H1 (cell line): ENCODE measurements around the gene DCLRE1B. TPM values are rescaled to one million over a fixed set of nuclear protein-coding genes. Genes with fewer than 3 reads are reported as not detected.

Experiments used
- CTCF ChIA-PET: fragments of 300-600 bp; sonication (Branson Sonifier 250); formaldehyde crosslinking; loops from one replicate; lab custom pipeline; 2021; ENCODE audit not compliant: partially characterized antibody; lab: Charles Lee
- POLR2A ChIA-PET: fragments of 300-600 bp; sonication (Branson Sonifier 250); formaldehyde crosslinking; loops from one replicate; lab custom pipeline; 2021; ENCODE audit warnings: inconsistent platforms; ENCODE audit not compliant: partially characterized antibody; lab: Charles Lee
- DNase-seq, 2 experiments: peaks; one replicate each; pipeline versions ENCODE4 v3.0.0 to v3.0.0-alpha.2; 2010 to 2022; ENCODE audit warnings: low spot score in 2 of 2, low read depth in 1 of 2, mixed read lengths in 1 of 2
- FAIRE-seq: peaks from 2 replicates; lab custom pipeline; 2011; peaks lifted over from hg19 to GRCh38; lab: Jason Lieb, UNC
- H2AFZ ChIP-seq: 2 replicates; pipeline ENCODE4 v1.8.1; 2012; ENCODE audit warnings: low read length, inconsistent platforms
- H2AK5ac ChIP-seq: 2 replicates; pipeline ENCODE4 v1.6.1; 2013; ENCODE audit warnings: low read depth, low read length
- H2BK120ac ChIP-seq: replicated peaks from 2 replicates; pipeline ENCODE3; 2013; ENCODE audit warnings: low read depth, low read length, inconsistent platforms
- H2BK12ac ChIP-seq: 2 replicates; pipeline ENCODE4 v1.6.1; 2013; ENCODE audit warnings: low read depth, low read length
- H2BK15ac ChIP-seq: 2 replicates; pipeline ENCODE4 v1.6.1; 2013; ENCODE audit warnings: low read length
- H2BK20ac ChIP-seq: 2 replicates; pipeline ENCODE4 v1.6.1; 2013; ENCODE audit warnings: low read length
- H2BK5ac ChIP-seq: 2 replicates; pipeline ENCODE4 v1.6.1; 2013; ENCODE audit warnings: low read depth, low read length
- H3K14ac ChIP-seq: 2 replicates; pipeline ENCODE4 v1.6.1; 2013; ENCODE audit warnings: inconsistent platforms; ENCODE audit not compliant: insufficient read length
- H3K18ac ChIP-seq: 2 replicates; pipeline ENCODE4 v1.6.1; 2013; ENCODE audit warnings: low read length; ENCODE audit errors: extremely low read depth
- H3K23ac ChIP-seq: 2 replicates; pipeline ENCODE4 v1.6.1; 2013; ENCODE audit warnings: inconsistent platforms; ENCODE audit not compliant: insufficient read length
- H3K23me2 ChIP-seq: 2 replicates; pipeline ENCODE4 v1.6.1; 2013; ENCODE audit warnings: low read depth, low read length
- H3K27ac ChIP-seq: 2 replicates; pipeline ENCODE4 v1.6.1; 2011; ENCODE audit warnings: low read depth, low read length, inconsistent platforms
- H3K27me3 ChIP-seq, 4 experiments: replicated peaks in 1 of 4; 1 replicate in 1 of 4; 2 replicates in 3 of 4; pipeline versions ENCODE4 v1.6.1 to v1.8.1; 2011 to 2013; ENCODE audit warnings: low read length in 3 of 4, mild to moderate bottlenecking in 3 of 4, inconsistent platforms in 2 of 4, mixed read lengths in 2 of 4, moderate library complexity in 1 of 4; ENCODE audit not compliant: control insufficient read depth in 3 of 4, insufficient read depth in 3 of 4; ENCODE audit errors: extremely low read depth in 1 of 4
- H3K36me3 ChIP-seq, 4 experiments: 2 replicates each; pipeline versions ENCODE4 v1.6.1 to v1.8.1; 2011 to 2013; ENCODE audit warnings: mild to moderate bottlenecking in 4 of 4, low read length in 3 of 4, moderate library complexity in 2 of 4, control low read depth in 1 of 4, inconsistent platforms in 1 of 4; ENCODE audit not compliant: insufficient read depth in 4 of 4, control insufficient read depth in 2 of 4
- H3K4ac ChIP-seq: replicated peaks from 2 replicates; pipeline ENCODE3; 2013; ENCODE audit warnings: low read length, low read depth, mixed read lengths, inconsistent platforms; ENCODE audit not compliant: insufficient read length
- H3K4me1 ChIP-seq, 4 experiments: replicated peaks in 1 of 4; 1 replicate in 1 of 4; 2 replicates in 3 of 4; pipeline versions ENCODE4 v1.6.1 to v1.8.1; 2011 to 2013; ENCODE audit warnings: low read length in 3 of 4, inconsistent platforms in 2 of 4, mixed read lengths in 1 of 4; ENCODE audit not compliant: insufficient read depth in 4 of 4, control insufficient read depth in 3 of 4
- H3K4me2 ChIP-seq, 2 experiments: 2 replicates each; pipeline versions ENCODE4 v1.6.1 to v1.8.1; 2011 to 2013; ENCODE audit warnings: low read depth in 2 of 2, low read length in 2 of 2, control low read depth in 1 of 2, inconsistent platforms in 1 of 2, mild to moderate bottlenecking in 1 of 2; ENCODE audit not compliant: insufficient read depth in 1 of 2
- H3K4me3 ChIP-seq, 4 experiments: fragments of 200-600, 300-600 bp in 1 of 4; sonication (generic), shearing (Covaris generic), sonication (Bioruptor Twin) in 1 of 4; 2 replicates each; pipeline versions ENCODE4 v1.5.1 to v1.8.1; 2011 to 2016; ENCODE audit warnings: low read length in 4 of 4, low read depth in 3 of 4, control low read depth in 2 of 4, inconsistent platforms in 2 of 4, mild to moderate bottlenecking in 2 of 4, mixed read lengths in 1 of 4, moderate library complexity in 1 of 4; ENCODE audit not compliant: insufficient read depth in 2 of 4; ENCODE audit errors: extremely low read depth in 1 of 4
- H3K56ac ChIP-seq: replicated peaks from 2 replicates; pipeline ENCODE3; 2013; ENCODE audit warnings: low read depth, mild to moderate bottlenecking, mixed read lengths, low read length, inconsistent platforms; ENCODE audit not compliant: insufficient read length
- H3K79me1 ChIP-seq: 2 replicates; pipeline ENCODE4 v1.6.1; 2013; ENCODE audit warnings: low read depth, low read length, control low read depth
- H3K79me2 ChIP-seq, 2 experiments: 2 replicates each; pipeline versions ENCODE4 v1.6.1 to v1.8.1; 2012 to 2013; ENCODE audit warnings: low read length in 2 of 2, mild to moderate bottlenecking in 2 of 2, inconsistent platforms in 1 of 2; ENCODE audit not compliant: insufficient read depth in 2 of 2, control insufficient read depth in 1 of 2
- H3K9ac ChIP-seq, 4 experiments: replicated peaks in 1 of 4; 1 replicate in 1 of 4; 2 replicates in 3 of 4; pipeline versions ENCODE4 v1.6.1 to v1.8.1; 2011 to 2013; ENCODE audit warnings: low read depth in 3 of 4, low read length in 3 of 4, control low read depth in 2 of 4, mild to moderate bottlenecking in 2 of 4, moderate library complexity in 2 of 4, inconsistent platforms in 1 of 4; ENCODE audit errors: extremely low read depth in 1 of 4
- H3K9me3 ChIP-seq, 2 experiments: 2 replicates each; pipeline versions ENCODE4 v1.6.1 to v1.8.1; 2012 to 2013; ENCODE audit warnings: mild to moderate bottlenecking in 2 of 2, moderate library complexity in 2 of 2, control low read depth in 1 of 2, inconsistent platforms in 1 of 2, low read depth in 1 of 2, low read length in 1 of 2, mixed read lengths in 1 of 2; ENCODE audit not compliant: insufficient read depth in 2 of 2
- H4K20me1 ChIP-seq, 2 experiments: replicated peaks in 1 of 2; 2 replicates each; pipeline versions ENCODE3 to v1.8.1; 2011 to 2013; ENCODE audit warnings: inconsistent platforms in 2 of 2, low read length in 2 of 2, mild to moderate bottlenecking in 1 of 2; ENCODE audit not compliant: insufficient read depth in 2 of 2, control insufficient read depth in 1 of 2
- H4K5ac ChIP-seq: 2 replicates; pipeline ENCODE4 v1.6.1; 2013; ENCODE audit warnings: low read length, low read depth, mixed read lengths, inconsistent platforms; ENCODE audit not compliant: insufficient read length
- H4K8ac ChIP-seq: 2 replicates; pipeline ENCODE4 v1.8.0; 2013; ENCODE audit warnings: mild to moderate bottlenecking, moderate library complexity, low read length, inconsistent platforms; ENCODE audit not compliant: insufficient read depth; ENCODE audit errors: extremely low read depth
- H4K91ac ChIP-seq: replicated peaks from 2 replicates; pipeline ENCODE3; 2013; ENCODE audit warnings: low read length, mixed read lengths, inconsistent platforms; ENCODE audit not compliant: insufficient read length
- ASH2L ChIP-seq: fragments of 200-600, 300-600 bp; sonication (generic); IDR thresholded peaks from one replicate; pipeline ENCODE4 v1.7.1; 2017; ENCODE audit warnings: low read length
- CTBP2 ChIP-seq: IDR thresholded peaks from 2 replicates; pipeline ENCODE4 v1.7.0; 2011; ENCODE audit warnings: borderline replicate concordance, mild to moderate bottlenecking, moderate library complexity, mixed read lengths, low read length; ENCODE audit not compliant: insufficient read depth, insufficient read length
- KDM1A ChIP-seq: fragments of 200-600, 300-600 bp; sonication (generic); IDR thresholded peaks from 2 replicates; pipeline ENCODE4 v1.7.1; 2016; ENCODE audit warnings: mild to moderate bottlenecking, low read length, borderline replicate concordance
- PHF8 ChIP-seq: fragments of 200-600 bp; sonication (generic); conservative IDR thresholded peaks from 2 replicates; pipeline ENCODE4 v1.7.1; 2012; ENCODE audit warnings: low read depth, mild to moderate bottlenecking, inconsistent platforms, low read length, moderate library complexity
- RNF2 ChIP-seq: fragments of 200-900, 300-1000 bp; sonication (generic); IDR thresholded peaks from 2 replicates; pipeline ENCODE4 v1.7.1; 2016; ENCODE audit warnings: borderline replicate concordance, low read depth, mild to moderate bottlenecking, antibody characterized with exemption, low read length; ENCODE audit not compliant: poor library complexity, severe bottlenecking; ENCODE audit errors: missing control alignments
- SP4 ChIP-seq: IDR thresholded peaks from 2 replicates; pipeline ENCODE4 v1.6.1; 2012; ENCODE audit warnings: low read length, inconsistent platforms
- SUZ12 ChIP-seq: fragments of 200-600 bp; sonication (generic); IDR thresholded peaks from 2 replicates; pipeline ENCODE4 v1.6.1; 2012; ENCODE audit warnings: mild to moderate bottlenecking, inconsistent platforms, low read length, moderate library complexity, mixed read lengths
- whole genome bisulfite sequencing, 2 experiments: shearing (Covaris generic) in 1 of 2; methylation state at CpG; one replicate each; pipeline versions ENCODE4 v1.1.6 to v1.1.7; 2013 to 2015; ENCODE audit warnings: low lambda C conversion rate in 2 of 2, mixed read lengths in 2 of 2, inconsistent platforms in 1 of 2, low coverage in 1 of 2, missing lambda C conversion rate in 1 of 2; ENCODE audit not compliant: insufficient replicate concordance in 2 of 2, insufficient coverage in 1 of 2, insufficient read length in 1 of 2; ENCODE audit errors: extremely low coverage in 1 of 2, missing lambda C conversion rate in 1 of 2; 5-methylcytosine and 5-hydroxymethylcytosine counted together
- polyA plus RNA-seq, 7 experiments: library from polyadenylated mRNA; depleted of rRNA in 3 of 7; stranded (reverse) in 5 of 7; unstranded in 2 of 7; fragments of >200 nt in 5 of 7; fragments of 200-250 nt in 2 of 7; gene quantifications; 1 replicate in 5 of 7; 2 replicates in 1 of 7; 4 replicates in 1 of 7; pipeline versions ENCODE4 v1.2.1 to v1.2.3, GENCODE V29; 2011 to 2013; ENCODE audit warnings: missing spikeins in 2 of 7, mixed read lengths in 2 of 7
- total RNA-seq: library from RNA; stranded (reverse); fragmentation: NEBNext Ultra II Directional; extraction: Animal tissue kit (Norgen Biotek cat#: 25700); gene quantifications from 2 replicates; pipeline ENCODE4 v1.2.1, GENCODE V29; 2021
- TF ChIP-seq, protein P1 (sequence below): IDR thresholded peaks from 2 replicates; pipeline ENCODE4 v1.6.1; 2012; ENCODE audit warnings: inconsistent platforms
- TF ChIP-seq, protein P2 (sequence below), 3 experiments: IDR thresholded peaks; 1 replicate in 2 of 3; 2 replicates in 1 of 3; pipeline versions ENCODE4 v1.5.1 to v1.6.1; 2011; ENCODE audit warnings: low read length in 3 of 3, mild to moderate bottlenecking in 3 of 3, inconsistent platforms in 2 of 3, low read depth in 1 of 3, moderate library complexity in 1 of 3; ENCODE audit not compliant: insufficient read depth in 1 of 3; ENCODE audit errors: control extremely low read depth in 1 of 3

DCLRE1B gene
- total and polyA plus RNA-seq, 2 of the 8 experiments (the other 6 are each of a cell fraction or from before 2014, with no cell fraction given): 5.5 to 11.0 TPM

DNA sequence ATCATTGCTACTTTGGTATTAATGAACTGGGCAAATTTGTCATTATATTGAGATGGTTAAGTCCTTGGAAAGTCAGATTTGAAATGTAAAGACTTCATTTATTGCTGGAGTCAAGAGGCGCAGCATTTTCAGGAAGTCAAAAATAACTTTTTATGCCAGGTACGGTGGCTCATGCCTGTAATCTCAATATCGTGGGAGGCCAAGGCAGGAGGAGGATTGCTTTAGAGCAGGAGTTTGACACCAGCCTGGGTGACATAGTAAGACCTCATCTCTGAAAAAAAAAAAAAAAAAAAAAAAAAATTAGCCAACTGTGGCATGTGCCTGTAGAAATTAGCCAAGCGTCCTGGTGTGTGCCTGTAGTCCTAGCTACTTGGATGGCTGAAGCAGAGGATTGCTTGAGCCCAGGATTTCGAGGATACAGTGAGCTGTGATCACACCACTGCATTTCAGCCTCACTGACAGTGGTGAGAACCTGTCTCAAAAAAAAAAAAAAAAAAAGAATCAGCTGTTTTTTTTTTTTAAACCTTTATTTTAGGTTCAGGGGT, 29.5 kb downstream of the DCLRE1B start:
- H3K23ac ChIP-seq: no peak overlapping the region
- no peak overlapping the region for H3K27ac ChIP-seq
- no peak overlapping the region for H3K4me2 ChIP-seq
- H2BK120ac ChIP-seq: no peak overlapping the region
- H2BK15ac ChIP-seq: no peak overlapping the region
- H3K9me3 ChIP-seq: no peaks in the 10 kb centered on the region
- no peak overlapping the region for H2BK20ac ChIP-seq
- FAIRE-seq (no peak), DNase-seq (no peak)
- H3K14ac ChIP-seq: no peak overlapping the region
- H2AK5ac ChIP-seq: no peak overlapping the region
- no peak overlapping the region for H3K18ac ChIP-seq
- no peak overlapping the region for H2BK5ac ChIP-seq
- H4K8ac ChIP-seq: no peak overlapping the region
- no peak overlapping the region for H3K56ac ChIP-seq
- H3K4ac ChIP-seq: no peak overlapping the region
- 89% methylated on average over 5 of the region's 5 CpGs; no CpG with 5 or more reads in 1 of the 2 experiments for WGBS, 2 experiments
- H3K27me3 ChIP-seq: no peaks in the 10 kb centered on the region
- H3K4me3 ChIP-seq: no peak overlapping the region
- H2BK12ac ChIP-seq: no peak overlapping the region
- no peak overlapping the region for H4K91ac ChIP-seq
- H2AFZ ChIP-seq: no peak overlapping the region
- no peak overlapping the region for H3K9ac ChIP-seq
- no peaks in the 10 kb centered on the region for H3K36me3 ChIP-seq
- peaks cover 23 to 95% of the 10 kb centered on the region in 2 experiments for H3K79me2 ChIP-seq
- H4K5ac ChIP-seq: no peak overlapping the region
- peaks cover 7% of the 10 kb centered on the region for H3K79me1 ChIP-seq
- H3K4me1 ChIP-seq: peaks cover 0 to 3% (median 1%) of the 10 kb centered on the region in 4 experiments; a peak in 5 of 7 replicates
- peaks cover 8% of the 10 kb centered on the region; the same call in 1 of the 2 replicates for H3K23me2 ChIP-seq
- peaks cover 0 to 11% of the 10 kb centered on the region in 2 experiments for H4K20me1 ChIP-seq
- ChIA-PET POLR2A (no interaction called here), CTCF (interaction anchor here (0.6 to 1.7 kb wide), 4 partner anchors 12 to 300 kb away, joined by 3 to 4 read pairs (median 3); no protein-coding TSS in a partner anchor)
- TF ChIP-seq KDM1A (no peak), CTBP2 (no peak), RNF2 (no peak), PHF8 (no peak), SUZ12 (no peak), SP4 (no peak), ASH2L (no peak)
- TF ChIP-seq, protein P1, sequence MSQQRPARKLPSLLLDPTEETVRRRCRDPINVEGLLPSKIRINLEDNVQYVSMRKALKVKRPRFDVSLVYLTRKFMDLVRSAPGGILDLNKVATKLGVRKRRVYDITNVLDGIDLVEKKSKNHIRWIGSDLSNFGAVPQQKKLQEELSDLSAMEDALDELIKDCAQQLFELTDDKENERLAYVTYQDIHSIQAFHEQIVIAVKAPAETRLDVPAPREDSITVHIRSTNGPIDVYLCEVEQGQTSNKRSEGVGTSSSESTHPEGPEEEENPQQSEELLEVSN: no peak
- TF ChIP-seq, protein P2, sequence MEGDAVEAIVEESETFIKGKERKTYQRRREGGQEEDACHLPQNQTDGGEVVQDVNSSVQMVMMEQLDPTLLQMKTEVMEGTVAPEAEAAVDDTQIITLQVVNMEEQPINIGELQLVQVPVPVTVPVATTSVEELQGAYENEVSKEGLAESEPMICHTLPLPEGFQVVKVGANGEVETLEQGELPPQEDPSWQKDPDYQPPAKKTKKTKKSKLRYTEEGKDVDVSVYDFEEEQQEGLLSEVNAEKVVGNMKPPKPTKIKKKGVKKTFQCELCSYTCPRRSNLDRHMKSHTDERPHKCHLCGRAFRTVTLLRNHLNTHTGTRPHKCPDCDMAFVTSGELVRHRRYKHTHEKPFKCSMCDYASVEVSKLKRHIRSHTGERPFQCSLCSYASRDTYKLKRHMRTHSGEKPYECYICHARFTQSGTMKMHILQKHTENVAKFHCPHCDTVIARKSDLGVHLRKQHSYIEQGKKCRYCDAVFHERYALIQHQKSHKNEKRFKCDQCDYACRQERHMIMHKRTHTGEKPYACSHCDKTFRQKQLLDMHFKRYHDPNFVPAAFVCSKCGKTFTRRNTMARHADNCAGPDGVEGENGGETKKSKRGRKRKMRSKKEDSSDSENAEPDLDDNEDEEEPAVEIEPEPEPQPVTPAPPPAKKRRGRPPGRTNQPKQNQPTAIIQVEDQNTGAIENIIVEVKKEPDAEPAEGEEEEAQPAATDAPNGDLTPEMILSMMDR (IDR thresholded peaks at IDR 0.05; ENCODE audit: control extremely low read depth in 1 of 3, insufficient read depth in 1 of 3, low read depth in 1 of 3, low read length in 3 of 3): no peak
